Erythroblast (primary cell): Measurements from ENCODE around the gene FERMT3.

ENCODE experiments used
- GATA1 ChIP-seq: IDR thresholded peaks from 2 replicates; pipeline ENCODE4 v1.6.1; 2011; ENCODE audit warnings: low read depth, mild to moderate bottlenecking, control low read depth, low read length, moderate library complexity
- POLR2A ChIP-seq: IDR thresholded peaks from 2 replicates; pipeline ENCODE4 v1.6.1; 2011; ENCODE audit warnings: mild to moderate bottlenecking, low read length

- TF ChIP-seq POLR2A = no peak
- no peak for TF ChIP-seq GATA1
Measured at GRCh38 chr11:64231546-64231945, 25.0 kb downstream of the FERMT3 start.
